SKM-1 (cell line): Measurements from ENCODE around the gene DTD1.

Experiments used
- DNase-seq: peaks from one replicate; lab custom pipeline; 2025; ENCODE audit not compliant: unreplicated experiment; lab: John Stamatoyannopoulos, UW

DTD1 gene

GRCh38 chr20:18701969-18702368, 114.1 kb downstream of the DTD1 start:
- DNase-seq, result no peak

GRCh38 chr20:18702736-18703135, 114.9 kb downstream of the DTD1 start:
- DNase-seq, result no peak

GRCh38 chr20:18705490-18705889, 117.6 kb downstream of the DTD1 start:
- no peak for DNase-seq

GRCh38 chr20:18705910-18706309, 118.1 kb downstream of the DTD1 start:
- DNase-seq, result no peak

GRCh38 chr20:18712131-18712530, 124.3 kb downstream of the DTD1 start:
- no peak for DNase-seq

GRCh38 chr20:18712882-18713281, 125.0 kb downstream of the DTD1 start:
- no peak for DNase-seq

- DNase-seq, result no peak
Measured at GRCh38 chr20:18715564-18715963, 127.7 kb downstream of the DTD1 start.

GRCh38 chr20:18717062-18717461, 129.2 kb downstream of the DTD1 start:
- DNase-seq, result no peak

GRCh38 chr20:18718129-18718528, 130.3 kb downstream of the DTD1 start:
- DNase-seq, result no peak

GRCh38 chr20:18719426-18719825, 131.6 kb downstream of the DTD1 start:
- no peak for DNase-seq

- no peak for DNase-seq
Measured at GRCh38 chr20:18721551-18722115, 133.8 kb downstream of the DTD1 start.

GRCh38 chr20:18722371-18722770, 134.5 kb downstream of the DTD1 start:
- no peak for DNase-seq

- no peak for DNase-seq
Measured at GRCh38 chr20:18724077-18724476, 136.2 kb downstream of the DTD1 start.

GRCh38 chr20:18724788-18725464, 137.1 kb downstream of the DTD1 start:
- DNase-seq, result no peak

GRCh38 chr20:18727032-18727508, 139.2 kb downstream of the DTD1 start:
- no peak for DNase-seq

- DNase-seq, result no peak
Measured at GRCh38 chr20:18728165-18728869, 140.5 kb downstream of the DTD1 start.

- no peak for DNase-seq
Measured at GRCh38 chr20:18728870-18729224, 141.0 kb downstream of the DTD1 start.

GRCh38 chr20:18729231-18729825, 141.5 kb downstream of the DTD1 start:
- no peak for DNase-seq

- DNase-seq, result no peak
Measured at GRCh38 chr20:18731940-18732339, 144.1 kb downstream of the DTD1 start.

- DNase-seq, result no peak
Measured at GRCh38 chr20:18734525-18735189, 146.8 kb downstream of the DTD1 start.

GRCh38 chr20:18737140-18737539, 149.3 kb downstream of the DTD1 start:
- DNase-seq, result no peak
